ENCODE results near the gene FARP2.

FARP2 gene

DNA sequence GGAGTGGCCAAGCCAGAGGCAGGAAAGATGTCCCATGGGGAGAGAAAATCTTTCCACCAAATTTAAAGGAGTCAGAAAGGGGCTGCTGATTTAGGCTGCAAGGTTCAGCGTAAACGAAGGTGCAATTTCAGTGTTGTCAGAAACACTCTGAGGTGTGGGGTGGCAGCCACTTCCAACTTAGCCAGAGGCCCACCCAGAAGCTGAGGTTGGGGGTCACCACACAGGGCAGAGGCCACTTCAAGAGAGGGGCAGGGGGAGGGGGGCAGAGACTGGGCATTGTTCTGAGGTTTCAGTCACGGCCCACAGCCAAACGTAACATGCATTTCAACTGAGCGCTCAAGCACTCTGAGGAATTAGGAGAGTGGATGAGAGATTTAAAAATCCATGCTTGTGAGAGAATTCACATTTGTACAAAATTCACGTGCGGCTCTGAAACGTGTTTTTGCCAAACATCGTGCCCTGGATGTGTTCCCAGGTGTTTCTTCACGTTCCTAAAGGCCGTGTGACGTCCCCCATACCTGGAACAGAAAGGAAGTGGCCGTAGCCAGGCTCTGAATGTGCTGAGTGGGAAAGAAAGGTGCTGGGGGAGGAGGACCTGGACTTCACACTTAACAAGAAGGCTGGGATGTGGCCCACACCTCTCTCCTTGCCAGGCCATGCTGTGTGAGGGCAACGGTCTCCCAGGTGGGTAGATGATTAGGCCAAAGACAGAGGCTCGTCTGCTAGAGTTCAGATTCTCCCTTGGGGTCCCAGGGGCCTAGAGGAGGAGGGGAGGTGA lies 182.9 kb downstream of the FARP2 start:
- DNase-seq, result no peak

GRCh38 chr2:241539616-241540374 lies 183.7 kb downstream of the FARP2 start:
- no peak for DNase-seq

GRCh38 chr2:241540401-241540770 lies 184.3 kb downstream of the FARP2 start:
- no peak for DNase-seq

DNA sequence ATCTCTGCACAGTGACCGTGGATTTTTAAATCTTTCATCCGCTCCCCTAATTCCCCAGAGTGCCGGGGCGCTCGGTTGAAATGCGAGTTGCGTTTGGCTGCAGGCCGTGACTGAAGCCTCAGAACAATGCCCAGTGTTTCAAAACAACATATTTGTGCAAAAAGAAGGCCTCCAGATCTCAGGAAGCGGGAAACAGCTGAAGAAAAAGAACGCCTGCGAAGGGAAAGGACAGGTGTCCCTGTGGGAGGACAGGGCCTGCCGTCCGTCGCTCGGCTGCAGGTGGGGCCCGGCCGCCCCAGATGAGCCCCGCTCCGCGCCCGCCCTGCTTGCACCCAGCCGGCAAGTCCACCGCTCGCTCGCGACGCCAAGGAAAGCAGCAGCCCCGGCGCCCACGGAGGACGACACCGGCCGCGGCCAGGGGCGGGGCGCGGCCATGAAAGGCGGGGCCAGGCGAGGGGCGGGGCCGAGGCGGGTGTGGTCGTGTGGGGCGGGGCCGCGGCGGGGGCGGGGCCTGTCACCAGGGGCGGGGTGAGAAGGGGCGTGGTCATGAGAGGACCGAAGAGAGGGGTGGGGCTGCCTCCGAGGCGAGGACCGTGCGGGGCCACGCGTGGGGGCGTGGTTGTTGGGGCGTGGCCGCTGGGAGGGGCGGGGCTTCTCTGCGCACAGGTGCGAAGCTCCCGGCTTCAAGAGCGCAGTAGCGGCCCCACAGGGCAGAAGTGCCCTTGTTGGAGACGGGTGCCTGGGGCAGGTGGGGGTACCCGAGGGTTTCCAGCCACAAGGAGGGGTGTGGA lies 184.9 kb downstream of the FARP2 start:
- no peak for DNase-seq

- no peak for DNase-seq
Measured at GRCh38 chr2:241541564-241542277, 185.6 kb downstream of the FARP2 start.

DNA sequence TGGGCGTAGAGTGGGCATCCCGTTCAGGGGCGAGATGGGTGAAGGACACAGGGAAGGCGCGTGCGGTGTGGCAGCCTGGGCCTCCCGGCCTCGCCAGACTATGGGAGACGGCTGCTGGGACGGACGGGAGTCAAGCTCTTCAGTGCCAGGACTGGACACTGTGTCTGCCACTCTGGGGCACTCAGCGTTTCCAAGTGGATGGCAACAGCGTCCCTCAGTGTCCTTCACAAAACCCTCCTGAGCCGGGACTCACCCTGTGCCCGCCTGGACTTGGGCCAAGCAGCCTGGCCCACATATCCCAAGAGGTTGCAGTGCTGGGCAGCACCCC lies 186.2 kb downstream of the FARP2 start:
- DNase-seq, result no peak
